PC-9 (cell line): Measurements from ENCODE around the gene VGLL4. TPM values are rescaled to one million over a fixed set of nuclear protein-coding genes. Genes with fewer than 3 reads are reported as not detected.
"Not testable (repeated sequence)": the region's sequence is repeated elsewhere in the genome, so short reads cannot be mapped to it uniquely, and the experiment has no call there.

Experiments used
- BruUV-seq: library from RNA; stranded (reverse); fragments of 400-500 nt; replicated peaks from 2 replicates; lab custom pipeline; 2021; lab: Mats Ljungman, UMichigan
- CTCF ChIA-PET: fragments of 300-600 bp; sonication (Branson Sonifier 250); formaldehyde crosslinking; loops from one replicate; lab custom pipeline; 2022; ENCODE audit warnings: antibody characterized with exemption; lab: Charles Lee
- POLR2A ChIA-PET: fragments of 300-600 bp; sonication (Branson Sonifier 250); formaldehyde crosslinking; loops from one replicate; lab custom pipeline; 2022; ENCODE audit warnings: antibody characterized with exemption; ENCODE audit not compliant: unreplicated experiment; lab: Charles Lee
- DNase-seq, 2 experiments: peaks; one replicate each; pipeline versions ENCODE4 v3.0.0 to v3.0.0-alpha.2; 2015 to 2022; ENCODE audit warnings: mixed read lengths in 1 of 2
- H2AFZ ChIP-seq: fragments of 200-600 bp; sonication (generic); 2 replicates; pipeline ENCODE4 v1.8.1; 2017; ENCODE audit warnings: antibody characterized with exemption
- H3F3A ChIP-seq: fragments of 200-600 bp; sonication (generic); 2 replicates; pipeline ENCODE4 v1.8.1; 2017; ENCODE audit warnings: antibody characterized with exemption, mild to moderate bottlenecking, low read depth; ENCODE audit not compliant: insufficient read depth
- H3K27ac ChIP-seq: fragments of 200-600 bp; sonication (generic); 2 replicates; pipeline ENCODE4 v1.6.1; 2016; ENCODE audit warnings: mixed run types
- H3K27me3 ChIP-seq: fragments of 200-600 bp; sonication (generic); 2 replicates; pipeline ENCODE4 v1.6.1; 2016; ENCODE audit warnings: low read depth, mixed run types; ENCODE audit not compliant: insufficient read depth
- H3K36me3 ChIP-seq: fragments of 200-600 bp; sonication (generic); 2 replicates; pipeline ENCODE4 v1.6.1; 2016; ENCODE audit warnings: low read depth, mixed run types
- H3K4me1 ChIP-seq: fragments of 200-600 bp; sonication (generic); replicated peaks from 2 replicates; pipeline ENCODE4 v1.6.1; 2016; ENCODE audit warnings: mixed run types; ENCODE audit not compliant: insufficient read depth
- H3K4me2 ChIP-seq: fragments of 200-600 bp; sonication (generic); 2 replicates; pipeline ENCODE4 v1.6.1; 2017; ENCODE audit warnings: mixed run types
- H3K4me3 ChIP-seq: fragments of 200-600 bp; sonication (generic); 2 replicates; pipeline ENCODE4 v1.6.1; 2016; ENCODE audit warnings: mixed run types
- H3K79me2 ChIP-seq: fragments of 200-600 bp; sonication (generic); 2 replicates; pipeline ENCODE4 v1.6.1; 2017; ENCODE audit warnings: low read depth, mixed run types
- H3K9me2 ChIP-seq: fragments of 200-600 bp; sonication (generic); 2 replicates; pipeline ENCODE4 v1.8.1; 2017; ENCODE audit warnings: mild to moderate bottlenecking; ENCODE audit not compliant: insufficient read depth
- H3K9me3 ChIP-seq: fragments of 200-600 bp; sonication (generic); 2 replicates; pipeline ENCODE4 v1.8.1; 2016; ENCODE audit warnings: low read depth; ENCODE audit not compliant: insufficient read depth
- H4K20me1 ChIP-seq: fragments of 200-600 bp; sonication (generic); 2 replicates; pipeline ENCODE4 v1.8.1; 2017; ENCODE audit not compliant: insufficient read depth
- EZH2 ChIP-seq: fragments of 200-600 bp; sonication (generic); IDR thresholded peaks from 2 replicates; pipeline ENCODE4 v1.8.0; 2017; ENCODE audit warnings: antibody characterized with exemption, low read depth
- intact Hi-C: fragments of 100-400 bp; cut with micrococcal nuclease; formaldehyde crosslinking; loops from one replicate; pipeline ENCODE4 v1.10.0; 2022; ENCODE audit not compliant: unreplicated experiment
- total RNA-seq: library from RNA; stranded (reverse); gene quantifications from 2 replicates; pipeline ENCODE4 v1.2.3, GENCODE V29; 2021
- TF ChIP-seq, protein P1 (sequence below): fragments of 200-600 bp; sonication (generic); conservative IDR thresholded peaks from 2 replicates; pipeline ENCODE4 v1.6.1; 2017; ENCODE audit warnings: mixed run types, antibody characterized with exemption, mild to moderate bottlenecking, moderate library complexity

Gene VGLL4
- total RNA-seq, 1 experiment from 2014 or later: 42.2 TPM

DNA sequence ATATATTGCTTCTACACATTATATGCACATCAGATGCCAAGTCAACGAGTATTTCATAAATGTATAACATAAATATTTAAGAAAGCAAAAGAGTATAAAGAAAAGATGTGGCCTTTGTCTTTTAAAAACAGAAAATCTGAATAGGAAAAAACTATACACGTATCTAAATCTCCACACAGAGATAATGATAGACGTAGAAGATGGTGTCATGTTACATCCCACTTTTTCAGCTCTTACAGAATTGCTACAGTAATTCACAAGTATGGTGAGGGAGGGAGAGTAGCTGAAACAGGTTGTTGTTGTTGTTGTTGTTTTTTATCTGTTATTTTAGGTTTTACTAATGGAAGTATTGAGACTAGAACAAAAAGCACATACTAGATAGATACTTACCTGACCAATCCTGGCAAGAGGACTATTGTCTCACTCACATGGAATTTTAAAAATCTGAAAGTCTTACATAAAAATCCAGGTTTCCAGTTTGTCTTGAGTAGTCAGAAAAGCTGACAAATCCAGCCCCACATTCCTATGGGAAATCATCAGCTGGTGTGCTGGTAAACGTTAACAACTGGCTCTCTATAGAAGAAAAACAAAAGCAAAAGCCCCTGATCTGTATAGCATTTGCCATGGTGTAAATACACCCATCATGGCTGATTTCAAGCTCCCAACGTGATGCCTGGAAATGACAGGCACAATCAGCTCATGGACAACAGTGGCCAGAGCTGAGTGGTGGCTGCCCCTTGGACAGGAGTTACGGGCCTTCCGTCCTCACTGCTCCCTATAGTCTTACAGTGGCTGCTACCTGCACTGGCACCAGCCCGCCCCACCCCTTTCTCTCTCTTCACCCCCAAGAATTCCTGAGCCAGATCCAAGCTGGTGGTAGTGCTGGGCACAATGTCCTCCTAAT is 47.4 kb upstream of the VGLL4 start:
- peaks cover 20% of the 10 kb centered on the region for H3K4me1 ChIP-seq
- peak; percentile 27 to 73 for DNase-seq
- peaks cover 15% of the 10 kb centered on the region; the same call in 1 of the 2 replicates for H3F3A ChIP-seq
- POLR2A ChIA-PET: interaction anchor here (0.6 kb wide), 4 partner anchors 16 to 113 kb away, joined by 3 to 46 read pairs (median 4); no protein-coding TSS in a partner anchor
- 0 out of 2 replicates have a peak, but pooled peaks cover 7% of the 10 kb centered on the region for H3K36me3 ChIP-seq
- H4K20me1 ChIP-seq: no peaks in the 10 kb centered on the region; the same call in 1 of the 2 replicates
- no peak overlapping the region for H2AFZ ChIP-seq
- TF ChIP-seq EZH2: no peak
- TF ChIP-seq, protein P1, sequence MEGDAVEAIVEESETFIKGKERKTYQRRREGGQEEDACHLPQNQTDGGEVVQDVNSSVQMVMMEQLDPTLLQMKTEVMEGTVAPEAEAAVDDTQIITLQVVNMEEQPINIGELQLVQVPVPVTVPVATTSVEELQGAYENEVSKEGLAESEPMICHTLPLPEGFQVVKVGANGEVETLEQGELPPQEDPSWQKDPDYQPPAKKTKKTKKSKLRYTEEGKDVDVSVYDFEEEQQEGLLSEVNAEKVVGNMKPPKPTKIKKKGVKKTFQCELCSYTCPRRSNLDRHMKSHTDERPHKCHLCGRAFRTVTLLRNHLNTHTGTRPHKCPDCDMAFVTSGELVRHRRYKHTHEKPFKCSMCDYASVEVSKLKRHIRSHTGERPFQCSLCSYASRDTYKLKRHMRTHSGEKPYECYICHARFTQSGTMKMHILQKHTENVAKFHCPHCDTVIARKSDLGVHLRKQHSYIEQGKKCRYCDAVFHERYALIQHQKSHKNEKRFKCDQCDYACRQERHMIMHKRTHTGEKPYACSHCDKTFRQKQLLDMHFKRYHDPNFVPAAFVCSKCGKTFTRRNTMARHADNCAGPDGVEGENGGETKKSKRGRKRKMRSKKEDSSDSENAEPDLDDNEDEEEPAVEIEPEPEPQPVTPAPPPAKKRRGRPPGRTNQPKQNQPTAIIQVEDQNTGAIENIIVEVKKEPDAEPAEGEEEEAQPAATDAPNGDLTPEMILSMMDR: no peak
- no peaks in the 10 kb centered on the region for H3K9me3 ChIP-seq
- CTCF ChIA-PET: interaction anchor here (0.7 kb wide), 1 partner anchor 842 kb away, joined by 14 read pairs; no protein-coding TSS in a partner anchor
- H3K79me2 ChIP-seq: peaks cover 52% of the 10 kb centered on the region
- H3K27ac ChIP-seq: peak overlapping the region; percentile 65
- no peak overlapping the region for H3K4me3 ChIP-seq
- intact Hi-C loops: loop anchor here (2.0 kb wide), 1 partner anchor 28 kb away; no protein-coding TSS in a partner anchor
- peak overlapping the region; percentile 18; the same call in 1 of the 2 replicates for H3K4me2 ChIP-seq
- no peaks in the 10 kb centered on the region for H3K27me3 ChIP-seq
- no peaks in the 10 kb centered on the region for H3K9me2 ChIP-seq
- BruUV-seq: no TSS peak

DNA sequence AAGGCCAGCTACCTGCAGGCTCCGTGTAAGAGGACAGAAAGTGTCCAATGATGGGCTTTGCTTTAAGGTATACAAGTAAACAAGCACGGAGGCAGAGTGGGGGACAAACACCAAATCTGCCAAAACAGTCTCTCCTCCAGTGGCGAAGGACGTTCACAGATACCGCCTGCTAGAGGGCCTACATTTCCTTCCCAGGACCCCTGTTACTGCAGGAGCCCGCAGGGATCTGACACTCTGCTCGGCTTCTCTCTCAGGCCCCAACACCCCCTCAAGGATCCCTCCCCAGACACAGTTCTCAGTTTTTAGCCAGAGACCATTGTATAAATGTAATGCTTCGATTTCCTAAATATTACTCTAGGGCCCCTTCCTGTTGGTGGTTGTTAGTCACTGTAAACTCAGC is 46.0 kb upstream of the VGLL4 start:
- H3K9me2 ChIP-seq: no peaks in the 10 kb centered on the region
- intact Hi-C loops: loop anchor here (2.0 kb wide), 1 partner anchor 29 kb away; no protein-coding TSS in a partner anchor
- H4K20me1 ChIP-seq: no peaks in the 10 kb centered on the region; the same call in 1 of the 2 replicates
- H3K36me3 ChIP-seq: 0 out of 2 replicates have a peak, but pooled peaks cover 7% of the 10 kb centered on the region
- peaks cover 40% of the 10 kb centered on the region for H3K79me2 ChIP-seq
- peaks cover 15% of the 10 kb centered on the region; the same call in 1 of the 2 replicates for H3F3A ChIP-seq
- H3K27ac ChIP-seq: no peak overlapping the region
- peaks cover 20% of the 10 kb centered on the region for H3K4me1 ChIP-seq
- no TSS peak for BruUV-seq
- TF ChIP-seq EZH2: no peak
- TF ChIP-seq, protein P1: no peak
- no peak overlapping the region for H2AFZ ChIP-seq
- ChIA-PET POLR2A (no interaction called here), CTCF (no interaction called here)
- H3K9me3 ChIP-seq: no peaks in the 10 kb centered on the region
- no peak overlapping the region for H3K4me2 ChIP-seq
- DNase-seq: no peak
- no peaks in the 10 kb centered on the region for H3K27me3 ChIP-seq
- no peak overlapping the region for H3K4me3 ChIP-seq

DNA sequence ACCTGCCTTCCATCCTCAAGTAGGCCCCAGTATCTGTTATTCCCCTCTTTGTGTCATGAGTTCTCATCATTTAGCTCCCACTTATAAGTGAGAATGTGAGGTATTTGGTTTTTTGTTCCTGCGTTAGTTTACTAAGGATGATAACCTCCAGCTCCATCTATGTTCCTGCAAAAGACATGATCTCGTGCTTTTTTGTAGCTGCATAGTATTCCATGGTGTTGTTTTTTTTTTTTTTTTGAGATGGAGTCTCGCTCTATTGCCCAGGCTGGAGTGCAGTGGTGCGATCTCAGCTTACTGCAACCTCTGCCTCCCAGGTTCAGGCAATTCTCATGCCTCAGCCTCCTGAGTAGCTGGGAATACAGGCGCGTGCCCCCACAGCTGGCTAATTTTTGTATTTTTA is 41.3 kb upstream of the VGLL4 start:
- H3K4me2 ChIP-seq, H3K27me3 ChIP-seq, BruUV-seq, H3K4me3 ChIP-seq, H4K20me1 ChIP-seq, CTCF ChIA-PET, DNase-seq, H3F3A ChIP-seq, H3K27ac ChIP-seq, H3K9me2 ChIP-seq, intact Hi-C loops, POLR2A ChIA-PET, H3K9me3 ChIP-seq, H3K4me1 ChIP-seq, H3K36me3 ChIP-seq, H2AFZ ChIP-seq: not testable (repeated sequence)
- peaks cover 12% of the 10 kb centered on the region; the same call in 1 of the 2 replicates for H3K79me2 ChIP-seq
